Measurements from ENCODE around the gene INAFM2.

INAFM2 gene

GRCh38 chr15:40345225-40345866 is 21.9 kb downstream of the INAFM2 start:
- DNase-seq, result no peak

GRCh38 chr15:40345867-40346578 is 22.5 kb downstream of the INAFM2 start:
- DNase-seq, result no peak

- no peak for DNase-seq
Observed at GRCh38 chr15:40346579-40347558, 23.4 kb downstream of the INAFM2 start.

- DNase-seq, result no peak
Observed at GRCh38 chr15:40347559-40348473, 24.3 kb downstream of the INAFM2 start.

GRCh38 chr15:40348474-40348870 is 25.0 kb downstream of the INAFM2 start:
- DNase-seq, result no peak

- no peak for DNase-seq
Observed at GRCh38 chr15:40349163-40349562, 25.7 kb downstream of the INAFM2 start.

GRCh38 chr15:40352281-40352901 is 28.9 kb downstream of the INAFM2 start:
- no peak for DNase-seq

GRCh38 chr15:40353697-40354096 is 30.2 kb downstream of the INAFM2 start:
- no peak for DNase-seq

GRCh38 chr15:40354408-40355171 is 31.1 kb downstream of the INAFM2 start:
- no peak for DNase-seq

GRCh38 chr15:40355976-40356585 is 32.6 kb downstream of the INAFM2 start:
- no peak for DNase-seq

GRCh38 chr15:40357246-40357645 is 33.8 kb downstream of the INAFM2 start:
- DNase-seq, result no peak

GRCh38 chr15:40357723-40358470 is 34.4 kb downstream of the INAFM2 start, which contains the start of gene DISP2:
Gene DISP2, plus strand, starts transcription at chr15:40358219. Its CDS starts 103 bp downstream, at chr15:40358322.
- DNase-seq, result peak; percentile 88 to 92

- peak in 1 of 2 donors; percentile 32 for DNase-seq
Observed at GRCh38 chr15:40358471-40359353, 35.2 kb downstream of the INAFM2 start.

- DNase-seq, result no peak
Observed at GRCh38 chr15:40360015-40360414, 36.5 kb downstream of the INAFM2 start.

GRCh38 chr15:40361640-40362039 is 38.1 kb downstream of the INAFM2 start:
- DNase-seq, result no peak

- DNase-seq, result no peak
Observed at GRCh38 chr15:40363611-40364010, 40.1 kb downstream of the INAFM2 start.

GRCh38 chr15:40364251-40364650 is 40.8 kb downstream of the INAFM2 start:
- no peak for DNase-seq

- no peak for DNase-seq
Observed at GRCh38 chr15:40365016-40365415, 41.5 kb downstream of the INAFM2 start.
